Gastroesophageal sphincter (tissue), 3 donors: ENCODE data around the gene STPG2.

Experiments used
- EP300 ChIP-seq: sonication (generic); formaldehyde crosslinking; IDR thresholded peaks from one replicate; pipeline ENCODE4 v1.6.1; 2017; ENCODE audit warnings: antibody characterized with exemption, mild to moderate bottlenecking
- POLR2A ChIP-seq, 2 donors: fragments of 450-650 bp; IDR thresholded peaks; one replicate each; pipeline ENCODE4 v1.6.1; 2017; ENCODE audit warnings: antibody characterized with exemption in 2 of 2, mild to moderate bottlenecking in 2 of 2, moderate library complexity in 1 of 2
- POLR2AphosphoS5 ChIP-seq: sonication (generic); formaldehyde crosslinking; IDR thresholded peaks from one replicate; pipeline ENCODE4 v1.6.1; 2017; ENCODE audit warnings: antibody characterized with exemption
- TF ChIP-seq, protein P1 (sequence below), 4 experiments: fragments of 200-600 bp in 2 of 4; fragments of 450-650 bp in 2 of 4; sonication (generic) in 1 of 4; IDR thresholded peaks; one replicate each; pipeline ENCODE4 v1.5.1; 2017 to 2019; ENCODE audit warnings: antibody characterized with exemption in 4 of 4, mild to moderate bottlenecking in 2 of 4, moderate library complexity in 2 of 4

DNA sequence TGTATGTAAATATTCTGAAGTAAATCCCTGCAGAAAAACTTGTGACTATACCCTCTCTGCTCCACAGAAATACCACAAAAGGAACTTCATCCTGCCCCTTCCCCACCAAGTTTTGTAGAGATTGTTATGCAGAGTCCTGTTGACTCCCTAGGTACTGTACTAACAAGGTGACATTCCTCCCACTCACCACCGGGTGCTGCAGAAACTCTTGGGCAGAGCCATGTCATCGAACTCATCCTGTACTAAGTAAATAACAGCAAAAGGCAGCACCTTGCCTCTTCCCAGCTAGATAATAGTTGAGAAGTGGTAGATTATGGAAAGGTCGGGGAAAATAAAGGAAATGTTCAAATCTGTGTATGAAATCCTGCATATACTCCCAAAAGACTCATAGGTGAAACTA, 233.3 kb downstream of the STPG2 start:
- TF ChIP-seq POLR2A (IDR thresholded peaks at IDR 0.05) (no peak), EP300 (no peak), POLR2AphosphoS5 (no peak)
- TF ChIP-seq, protein P1, sequence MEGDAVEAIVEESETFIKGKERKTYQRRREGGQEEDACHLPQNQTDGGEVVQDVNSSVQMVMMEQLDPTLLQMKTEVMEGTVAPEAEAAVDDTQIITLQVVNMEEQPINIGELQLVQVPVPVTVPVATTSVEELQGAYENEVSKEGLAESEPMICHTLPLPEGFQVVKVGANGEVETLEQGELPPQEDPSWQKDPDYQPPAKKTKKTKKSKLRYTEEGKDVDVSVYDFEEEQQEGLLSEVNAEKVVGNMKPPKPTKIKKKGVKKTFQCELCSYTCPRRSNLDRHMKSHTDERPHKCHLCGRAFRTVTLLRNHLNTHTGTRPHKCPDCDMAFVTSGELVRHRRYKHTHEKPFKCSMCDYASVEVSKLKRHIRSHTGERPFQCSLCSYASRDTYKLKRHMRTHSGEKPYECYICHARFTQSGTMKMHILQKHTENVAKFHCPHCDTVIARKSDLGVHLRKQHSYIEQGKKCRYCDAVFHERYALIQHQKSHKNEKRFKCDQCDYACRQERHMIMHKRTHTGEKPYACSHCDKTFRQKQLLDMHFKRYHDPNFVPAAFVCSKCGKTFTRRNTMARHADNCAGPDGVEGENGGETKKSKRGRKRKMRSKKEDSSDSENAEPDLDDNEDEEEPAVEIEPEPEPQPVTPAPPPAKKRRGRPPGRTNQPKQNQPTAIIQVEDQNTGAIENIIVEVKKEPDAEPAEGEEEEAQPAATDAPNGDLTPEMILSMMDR (IDR thresholded peaks at IDR 0.05), result no peak
